NCI-H146 (cell line): Measurements from ENCODE around the gene SMIM41.

ENCODE experiments used
- DNase-seq: peaks from one replicate; lab custom pipeline; 2025; lab: John Stamatoyannopoulos, UW

SMIM41 gene

GRCh38 chr12:52063082-52063924 is 16.2 kb upstream of the SMIM41 start:
- no peak for DNase-seq

- DNase-seq = no peak
Measured at GRCh38 chr12:52063981-52064649, 15.4 kb upstream of the SMIM41 start.

- DNase-seq = peak; percentile 24
Measured at GRCh38 chr12:52066346-52067080, 13.0 kb upstream of the SMIM41 start.

- no peak for DNase-seq
Measured at GRCh38 chr12:52067081-52067374, 12.5 kb upstream of the SMIM41 start.

GRCh38 chr12:52069327-52070184 is 9.9 kb upstream of the SMIM41 start, which contains the start of gene ATG101:
Gene ATG101 (plus strand): TSS chr12:52069978. CDS start chr12:52073651, 3,673 bp downstream.
- peak; percentile 96 for DNase-seq

GRCh38 chr12:52070185-52070925 is 9.1 kb upstream of the SMIM41 start:
- DNase-seq = peak; percentile 49

GRCh38 chr12:52073531-52074381 is 5.7 kb upstream of the SMIM41 start:
- no peak for DNase-seq

GRCh38 chr12:52074971-52075724 is 4.4 kb upstream of the SMIM41 start:
- no peak for DNase-seq

GRCh38 chr12:52076811-52077210 is 2.7 kb upstream of the SMIM41 start:
- no peak for DNase-seq

GRCh38 chr12:52078276-52078675 is 1.2 kb upstream of the SMIM41 start:
- DNase-seq = no peak

- DNase-seq = no peak
Measured at GRCh38 chr12:52080403-52081251, 1.1 kb downstream of the SMIM41 start.

GRCh38 chr12:52081263-52081733 is 1.8 kb downstream of the SMIM41 start:
- peak; percentile 76 for DNase-seq

- DNase-seq = no peak
Measured at GRCh38 chr12:52082026-52082668, 2.6 kb downstream of the SMIM41 start.

GRCh38 chr12:52082669-52082987 is 3.1 kb downstream of the SMIM41 start:
- DNase-seq = no peak

GRCh38 chr12:52082988-52083637 is 3.6 kb downstream of the SMIM41 start:
- peak; percentile 54 for DNase-seq

- DNase-seq = no peak
Measured at GRCh38 chr12:52083638-52083996, 4.1 kb downstream of the SMIM41 start.

- DNase-seq = no peak
Measured at GRCh38 chr12:52084491-52085231, 5.2 kb downstream of the SMIM41 start.
